Astrocyte (in vitro differentiated cells and primary cell): ENCODE measurements around the gene OXER1.
"Not testable (repeated sequence)": the region's sequence is repeated elsewhere in the genome, so short reads cannot be mapped to it uniquely, and the experiment has no call there.

Experiments
- CTCF ChIP-seq: IDR thresholded peaks from 2 replicates; pipeline ENCODE4 v1.5.1; 2011; ENCODE audit warnings: low read depth, mild to moderate bottlenecking, inconsistent platforms, low read length, moderate library complexity; ENCODE audit not compliant: insufficient read depth
- EZH2 ChIP-seq: IDR thresholded peaks from 2 replicates; pipeline ENCODE4 v1.6.1; 2012; ENCODE audit warnings: mild to moderate bottlenecking, low read length, inconsistent platforms; ENCODE audit not compliant: insufficient read depth

GRCh38 chr2:42731316-42731715, 32.6 kb downstream of the OXER1 start:
- not testable (repeated sequence) for TF ChIP-seq CTCF, EZH2
